Natural killer cell treated with Interleukin-12 subunit alpha and Interleukin-12 subunit beta and Interleukin-15 and Interleukin-18, amount 100 ng/mL, for 72 hours (primary cell): ENCODE data around the gene MGMT. TPM values are rescaled to one million over a fixed set of nuclear protein-coding genes. Genes with fewer than 3 reads are reported as not detected.
A peak's percentile ranks its signal among the peaks of the same experiment; 100 is the strongest.

ENCODE experiments used
- ATAC-seq, 2 donors: fragments of 150-1000 bp; cut with Tn5 transposase in 1 of 2; sonication (Bioruptor Pico), chemical (Tn5 transposase) in 1 of 2; 2 replicates each; pipeline ENCODE4 v1.10.0; 2021
- DNase-seq: peaks from one replicate; pipeline ENCODE4 v3.0.0; 2022; ENCODE audit warnings: low spot score
- H3K27ac Mint-ChIP-seq, 2 donors: 1 replicate in 1 of 2; 2 replicates in 1 of 2; pipeline ENCODE4 v1.8.0; 2022; ENCODE audit warnings: mixed read lengths in 2 of 2, mild to moderate bottlenecking in 1 of 2, moderate library complexity in 1 of 2
- H3K27me3 Mint-ChIP-seq, 2 donors: 1 replicate in 1 of 2; 2 replicates in 1 of 2; pipeline ENCODE4 v1.8.0; 2022; ENCODE audit warnings: mixed read lengths in 2 of 2
- H3K36me3 Mint-ChIP-seq: one replicate; pipeline ENCODE4 v1.8.0; 2022; ENCODE audit warnings: mixed read lengths
- H3K4me1 Mint-ChIP-seq, 2 donors: 1 replicate in 1 of 2; 2 replicates in 1 of 2; pipeline ENCODE4 v1.8.0; 2022; ENCODE audit warnings: low read depth in 2 of 2, mixed read lengths in 2 of 2, mild to moderate bottlenecking in 1 of 2
- H3K4me3 Mint-ChIP-seq: one replicate; pipeline ENCODE4 v1.8.0; 2022; ENCODE audit warnings: mixed read lengths
- H3K9me3 Mint-ChIP-seq: 2 replicates; pipeline ENCODE4 v1.8.0; 2022; ENCODE audit warnings: mixed read lengths
- total RNA-seq, 2 donors: library from RNA; stranded (reverse); gene quantifications; one replicate each; pipeline ENCODE4 v1.2.3, GENCODE V29; 2022

The MGMT gene
- total RNA-seq, 2 donors from 2014 or later: 14.3 to 23.6 TPM

DNA sequence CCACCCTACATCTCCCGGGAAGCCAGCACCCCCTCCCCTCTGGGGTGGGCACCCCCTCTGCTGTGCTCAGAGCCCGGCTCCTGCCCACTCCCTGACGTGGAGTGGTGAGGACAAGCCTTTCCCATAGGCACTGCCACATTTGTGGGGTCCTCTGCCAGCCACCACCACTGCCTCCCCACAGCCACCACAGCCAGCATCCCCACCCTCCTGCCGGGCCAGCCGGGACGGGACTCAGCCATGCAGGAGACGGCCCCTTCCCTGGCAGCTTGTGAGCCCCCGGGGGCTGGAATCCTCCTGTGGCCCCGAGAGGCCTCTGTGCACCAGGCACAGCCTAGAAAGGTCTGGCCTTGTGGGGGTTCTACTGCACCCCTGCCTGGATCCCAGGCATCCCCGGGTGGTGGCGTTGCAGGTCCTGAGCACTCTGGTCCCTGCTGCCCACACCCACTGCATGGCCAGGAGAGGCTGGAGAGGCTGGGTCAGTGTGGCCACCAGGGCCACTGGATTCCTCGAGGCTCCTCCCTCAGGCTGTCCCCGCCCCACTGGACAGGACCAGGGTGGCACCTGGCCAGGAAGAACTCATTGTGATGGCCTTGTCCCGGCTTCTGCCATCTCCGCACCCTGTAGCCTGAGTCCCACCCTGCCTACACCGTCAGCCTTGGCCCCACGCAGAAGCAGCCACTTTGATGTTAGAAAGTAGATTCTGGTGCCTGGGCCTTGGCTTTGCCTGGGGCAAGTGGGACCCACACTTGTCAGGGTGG is 349.0 kb downstream of the MGMT start:
- H3K4me3 Mint-ChIP-seq: no peak overlapping the region
- H3K4me1 Mint-ChIP-seq: no peaks in the 10 kb centered on the region
- no peaks in the 10 kb centered on the region for H3K36me3 Mint-ChIP-seq
- no peak overlapping the region for H3K27ac Mint-ChIP-seq
- ATAC-seq (peak; percentile 22 to 33), DNase-seq (no peak)
- H3K27me3 Mint-ChIP-seq: peaks cover 2 to 12% of the 10 kb centered on the region in 2 donors
- H3K9me3 Mint-ChIP-seq: peaks cover 8% of the 10 kb centered on the region

DNA sequence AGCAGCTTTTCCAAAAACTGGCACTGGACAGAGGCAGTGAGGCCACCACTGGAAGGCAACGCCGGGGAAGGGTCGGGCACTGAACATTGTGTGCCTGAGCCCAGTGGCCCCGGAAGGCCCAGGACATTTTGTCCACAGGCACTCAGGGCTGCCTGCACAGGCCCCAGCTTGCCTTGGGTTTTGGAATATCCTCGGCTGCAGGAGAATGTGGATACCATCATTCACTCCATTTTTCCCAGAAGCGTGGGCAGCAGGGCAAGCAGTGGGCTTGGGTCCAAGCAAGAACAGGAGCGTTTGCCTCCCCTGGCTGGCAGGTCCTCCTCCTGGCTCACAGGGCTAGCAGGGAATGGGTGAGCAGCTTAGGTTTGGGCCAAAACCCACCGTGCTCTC is 349.6 kb downstream of the MGMT start:
- Mint-ChIP-seq H3K27ac (no peak overlapping the region), H3K36me3 (no peaks in the 10 kb centered on the region), H3K4me3 (no peak overlapping the region), H3K27me3 (peaks cover 2 to 12% of the 10 kb centered on the region in 2 donors), H3K9me3 (peaks cover 8% of the 10 kb centered on the region), H3K4me1 (no peaks in the 10 kb centered on the region)
- ATAC-seq (no peak), DNase-seq (no peak)
